CD4-positive, CD25-positive, alpha-beta regulatory T cell (primary cell): Measurements from ENCODE around the gene SLC26A4. TPM values are rescaled to one million over a fixed set of nuclear protein-coding genes. Genes with fewer than 3 reads are reported as not detected.

Experiments used
- ATAC-seq, 2 donors: fragments of 150-1000 bp; cut with Tn5 transposase; one replicate each; pipeline ENCODE4 v1.10.0; 2021; ENCODE audit warnings: low read depth in 2 of 2, moderate number of reproducible peaks in 2 of 2, moderate library complexity in 1 of 2
- DNase-seq, 3 donors: peaks; one replicate each; pipeline versions ENCODE4 v3.0.0 to v3.0.0-alpha.2; 2012 to 2022; ENCODE audit warnings: mixed read lengths in 1 of 3
- H3K27ac ChIP-seq: one replicate; pipeline ENCODE4 v1.7.0; 2013; ENCODE audit warnings: mild to moderate bottlenecking, low read length; ENCODE audit not compliant: insufficient read depth, poor library complexity, severe bottlenecking
- H3K27me3 ChIP-seq: one replicate; pipeline ENCODE4 v1.7.0; 2013; ENCODE audit warnings: low read length; ENCODE audit not compliant: control insufficient read depth, insufficient read depth
- H3K36me3 ChIP-seq: one replicate; pipeline ENCODE4 v1.7.0; 2013; ENCODE audit warnings: mild to moderate bottlenecking, low read length, moderate library complexity; ENCODE audit not compliant: control insufficient read depth, insufficient read depth
- H3K4me1 ChIP-seq: 2 replicates; pipeline ENCODE4 v1.7.0; 2013; ENCODE audit warnings: mild to moderate bottlenecking, low read length; ENCODE audit not compliant: insufficient read depth, control insufficient read depth, poor library complexity, severe bottlenecking
- H3K4me3 ChIP-seq: one replicate; pipeline ENCODE4 v1.7.0; 2013; ENCODE audit warnings: low read depth, mild to moderate bottlenecking, low read length, moderate library complexity
- H3K9me3 ChIP-seq, 2 experiments: 1 replicate in 1 of 2; 2 replicates in 1 of 2; pipeline ENCODE4 v1.7.0; 2013; ENCODE audit warnings: low read length in 2 of 2, mild to moderate bottlenecking in 1 of 2, moderate library complexity in 1 of 2; ENCODE audit not compliant: control insufficient read depth in 2 of 2
- H3K27ac Mint-ChIP-seq, 3 donors: one replicate each; pipeline ENCODE4 v1.8.0; 2020 to 2022; ENCODE audit warnings: mild to moderate bottlenecking in 3 of 3, mixed read lengths in 3 of 3, moderate library complexity in 2 of 3
- H3K27me3 Mint-ChIP-seq: one replicate; pipeline ENCODE4 v1.8.0; 2022; ENCODE audit warnings: mild to moderate bottlenecking, mixed read lengths
- H3K36me3 Mint-ChIP-seq: one replicate; pipeline ENCODE4 v1.8.0; 2020; ENCODE audit warnings: mixed read lengths
- H3K4me1 Mint-ChIP-seq, 4 donors: one replicate each; pipeline ENCODE4 v1.8.0; 2020 to 2022; ENCODE audit warnings: mixed read lengths in 4 of 4, mild to moderate bottlenecking in 1 of 4
- H3K4me3 Mint-ChIP-seq, 4 donors: one replicate each; pipeline ENCODE4 v1.8.0; 2020 to 2022; ENCODE audit warnings: mild to moderate bottlenecking in 4 of 4, mixed read lengths in 4 of 4, moderate library complexity in 3 of 4
- H3K9me3 Mint-ChIP-seq, 7 donors: one replicate each; pipeline ENCODE4 v1.8.0; 2020 to 2022; ENCODE audit warnings: mixed read lengths in 7 of 7, mild to moderate bottlenecking in 3 of 7, moderate library complexity in 2 of 7
- polyA plus RNA-seq, 4 donors: library from polyadenylated mRNA; unstranded; fragments of 300-500 nt; fragmentation: Illumina TruSeq; gene quantifications; one replicate each; pipeline ENCODE4 v1.2.3, GENCODE V29; 2021
- total RNA-seq: library from RNA; stranded (reverse); gene quantifications from one replicate; pipeline ENCODE4 v1.2.3, GENCODE V29; 2022

The SLC26A4 gene
- total and polyA plus RNA-seq, 5 donors from 2014 or later, result 0.10 to 0.21 (median 0.11) TPM; not detected in 2

DNA sequence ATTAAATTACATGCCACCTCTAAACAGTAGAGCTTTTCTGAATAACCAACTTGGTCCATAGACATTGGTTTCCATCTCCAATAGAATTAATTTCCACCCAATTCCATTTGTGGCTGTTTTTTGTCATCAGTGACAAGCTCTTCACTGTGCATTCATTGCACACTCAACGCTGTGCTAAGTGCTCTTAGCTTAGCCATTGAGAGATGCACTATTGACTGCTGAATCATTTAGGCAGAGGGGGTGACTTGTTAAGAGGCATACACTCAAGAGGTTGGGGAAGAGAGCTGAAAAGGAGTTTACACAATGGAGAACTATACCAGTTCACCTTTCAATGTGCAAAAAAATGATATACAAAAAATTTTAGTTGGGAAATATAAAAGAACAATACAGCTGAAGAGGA lies 51.4 kb downstream of the SLC26A4 start:
- ATAC-seq (no peak), DNase-seq (no peak)
- peaks cover 5% of the 10 kb centered on the region for H3K27me3 Mint-ChIP-seq
- no peaks in the 10 kb centered on the region for H3K36me3 Mint-ChIP-seq
- no peaks in the 10 kb centered on the region for H3K9me3 Mint-ChIP-seq
- no peak overlapping the region for H3K4me3 ChIP-seq
- no peak overlapping the region for H3K27ac Mint-ChIP-seq
- H3K36me3 ChIP-seq, result no peaks in the 10 kb centered on the region
- no peaks in the 10 kb centered on the region for H3K4me1 ChIP-seq
- no peaks in the 10 kb centered on the region for H3K9me3 ChIP-seq
- no peak overlapping the region for H3K27ac ChIP-seq
- no peak overlapping the region for H3K4me3 Mint-ChIP-seq
- H3K27me3 ChIP-seq, result peaks cover 6% of the 10 kb centered on the region
- H3K4me1 Mint-ChIP-seq, result no peaks in the 10 kb centered on the region

DNA sequence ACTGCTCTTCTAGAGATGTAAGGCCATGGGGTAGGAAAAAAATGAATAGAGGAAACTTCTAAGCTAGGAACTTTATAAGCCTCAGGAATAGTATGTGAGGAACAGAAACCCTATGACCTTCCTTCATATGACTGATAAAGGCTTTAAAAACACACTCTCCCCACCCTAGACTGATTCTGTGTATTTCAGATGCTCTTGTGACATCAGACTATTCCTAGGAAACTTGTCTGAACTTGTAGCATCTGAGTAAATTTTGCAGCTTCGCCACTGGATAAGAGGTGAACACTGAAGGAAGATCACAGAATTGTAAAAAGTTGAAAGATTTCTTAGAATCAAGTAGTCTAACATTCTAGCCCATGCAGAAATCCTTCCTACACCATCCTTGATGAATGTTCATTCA lies 52.3 kb downstream of the SLC26A4 start:
- no peaks in the 10 kb centered on the region for H3K9me3 ChIP-seq
- no peaks in the 10 kb centered on the region for H3K36me3 ChIP-seq
- Mint-ChIP-seq H3K9me3 (no peaks in the 10 kb centered on the region), H3K36me3 (no peaks in the 10 kb centered on the region), H3K4me3 (no peak overlapping the region), H3K27me3 (peaks cover 5% of the 10 kb centered on the region), H3K4me1 (no peaks in the 10 kb centered on the region), H3K27ac (no peak overlapping the region)
- H3K4me3 ChIP-seq, result no peak overlapping the region
- DNase-seq (no peak), ATAC-seq (no peak)
- H3K27me3 ChIP-seq, result peaks cover 6% of the 10 kb centered on the region
- no peaks in the 10 kb centered on the region for H3K4me1 ChIP-seq
- H3K27ac ChIP-seq, result no peak overlapping the region

DNA sequence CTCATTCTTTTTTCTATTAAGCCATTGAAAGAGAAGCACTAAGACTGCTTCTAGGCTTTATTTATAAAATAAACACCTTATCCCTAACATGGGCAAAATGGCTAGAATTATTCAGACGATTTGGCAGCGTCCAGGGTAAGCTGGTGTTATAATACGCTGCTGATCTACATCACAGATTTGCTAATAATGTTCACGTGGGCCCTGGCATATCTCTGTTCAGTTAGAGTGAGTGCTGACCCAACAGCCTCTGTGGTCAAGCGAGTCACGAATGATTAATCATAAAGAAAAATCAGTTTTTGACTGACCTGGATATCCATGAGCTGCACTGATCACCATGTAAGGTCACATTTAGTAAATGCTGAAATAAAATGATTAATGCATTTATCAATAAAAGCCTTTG lies 54.9 kb downstream of the SLC26A4 start:
- H3K36me3 ChIP-seq, result no peaks in the 10 kb centered on the region
- ATAC-seq, result no peak
- Mint-ChIP-seq H3K27me3 (peaks cover 15% of the 10 kb centered on the region), H3K4me3 (no peak overlapping the region), H3K27ac (no peak overlapping the region), H3K36me3 (no peaks in the 10 kb centered on the region), H3K4me1 (no peaks in the 10 kb centered on the region), H3K9me3 (peaks cover 0 to 1% (median 0%) of the 10 kb centered on the region in 7 donors)
- DNase-seq, result no peak
- no peak overlapping the region for H3K27ac ChIP-seq
- H3K4me3 ChIP-seq, result no peak overlapping the region
- H3K27me3 ChIP-seq, result peaks cover 6% of the 10 kb centered on the region
- no peaks in the 10 kb centered on the region for H3K4me1 ChIP-seq
- no peaks in the 10 kb centered on the region for H3K9me3 ChIP-seq

DNA sequence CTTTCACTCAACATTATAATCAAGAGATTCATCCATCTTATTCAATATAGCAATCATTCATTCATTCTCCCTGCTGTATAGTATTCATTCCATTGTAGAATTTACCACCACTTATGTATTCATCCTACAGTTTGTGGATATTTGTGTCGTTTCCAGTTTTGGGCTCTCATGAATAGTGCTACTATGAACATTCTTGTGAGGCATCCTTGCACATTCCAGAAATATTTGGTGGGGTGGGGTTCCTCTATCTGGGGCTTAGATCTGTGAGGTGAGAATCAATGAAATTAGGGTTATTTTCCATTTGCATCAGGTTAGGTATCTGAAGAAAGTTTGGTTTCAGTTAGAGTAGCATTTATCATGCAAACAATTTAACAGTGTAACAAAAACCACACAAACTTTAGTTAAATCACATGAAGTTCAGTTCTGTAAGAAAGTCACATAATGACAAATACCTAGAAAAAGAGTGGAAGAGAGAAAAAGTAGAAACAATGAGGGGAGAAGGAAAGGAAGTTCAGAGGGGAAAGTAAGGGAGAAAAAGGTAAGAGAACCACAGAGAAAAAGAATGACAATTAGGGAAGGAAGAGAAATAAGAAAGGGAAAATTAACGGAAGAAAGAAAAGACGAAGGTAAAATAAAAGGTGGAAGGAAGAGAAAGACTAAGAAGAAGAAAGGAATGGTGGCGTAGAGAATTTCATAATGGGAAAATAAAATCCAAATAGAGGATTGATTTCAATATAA lies 58.0 kb downstream of the SLC26A4 start:
- no peaks in the 10 kb centered on the region for H3K36me3 Mint-ChIP-seq
- H3K4me1 Mint-ChIP-seq, result no peaks in the 10 kb centered on the region
- H3K9me3 Mint-ChIP-seq, result peaks cover 0 to 1% (median 0%) of the 10 kb centered on the region in 7 donors
- no peak for ATAC-seq
- DNase-seq, result no peak
- Histone ChIP-seq H3K4me3 (no peak overlapping the region), H3K9me3 (no peaks in the 10 kb centered on the region), H3K4me1 (no peaks in the 10 kb centered on the region), H3K27ac (no peak overlapping the region), H3K27me3 (peaks cover 3% of the 10 kb centered on the region), H3K36me3 (no peaks in the 10 kb centered on the region)
- peaks cover 13% of the 10 kb centered on the region for H3K27me3 Mint-ChIP-seq
- H3K27ac Mint-ChIP-seq, result peak overlapping the region in 1 of 3 donors; percentile 57
- H3K4me3 Mint-ChIP-seq, result no peak overlapping the region

DNA sequence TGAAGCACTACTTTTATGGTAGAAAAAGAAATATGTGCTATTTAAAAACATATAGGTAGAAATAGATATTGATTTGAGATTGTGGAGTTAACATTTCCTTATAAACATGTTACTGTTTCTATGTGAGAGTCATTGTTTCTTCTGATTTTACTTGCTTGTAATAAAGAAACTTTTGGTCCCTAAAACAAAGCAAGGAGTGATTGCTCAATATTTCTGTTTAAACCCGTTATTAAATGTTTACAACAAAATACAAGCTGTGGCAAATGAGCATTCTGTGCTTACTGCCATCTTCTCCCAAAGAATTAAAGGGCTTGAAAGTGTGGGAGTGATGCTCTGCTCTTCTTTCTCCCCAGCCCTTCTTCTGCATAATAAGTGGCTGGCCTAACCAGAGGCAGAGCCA lies 60.7 kb downstream of the SLC26A4 start:
- Mint-ChIP-seq H3K36me3 (no peaks in the 10 kb centered on the region), H3K27me3 (peaks cover 25% of the 10 kb centered on the region), H3K4me1 (peaks cover 0 to 5% (median under 1%) of the 10 kb centered on the region in 4 donors), H3K27ac (no peak overlapping the region), H3K9me3 (peaks cover 0 to 1% (median 0%) of the 10 kb centered on the region in 7 donors), H3K4me3 (no peak overlapping the region)
- Histone ChIP-seq H3K27ac (no peak overlapping the region), H3K4me3 (no peak overlapping the region), H3K9me3 (no peaks in the 10 kb centered on the region), H3K36me3 (no peaks in the 10 kb centered on the region), H3K27me3 (peaks cover 3% of the 10 kb centered on the region), H3K4me1 (no peaks in the 10 kb centered on the region)
- DNase-seq, result no peak
- no peak for ATAC-seq

DNA sequence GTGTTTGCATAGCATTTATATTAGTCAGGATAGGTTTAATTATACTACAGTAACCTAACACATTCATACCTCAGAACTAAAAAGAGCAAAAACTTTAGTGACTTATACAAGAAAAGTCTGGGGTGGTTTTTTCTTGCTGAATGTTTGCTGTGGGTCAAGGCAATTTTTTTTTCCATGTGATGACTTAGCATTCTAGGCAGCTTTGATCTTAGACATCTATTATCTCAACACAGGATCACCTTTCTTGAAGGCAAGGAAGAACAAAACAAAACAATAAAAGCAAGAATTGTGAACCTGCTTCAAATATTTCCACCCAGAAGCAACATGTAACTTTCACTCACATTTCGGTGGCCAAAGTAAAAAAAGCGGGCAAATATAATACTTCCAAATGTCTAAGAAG lies 62.6 kb downstream of the SLC26A4 start:
- ATAC-seq (no peak), DNase-seq (no peak)
- no peaks in the 10 kb centered on the region for H3K4me1 ChIP-seq
- peaks cover 3% of the 10 kb centered on the region for H3K27me3 ChIP-seq
- Mint-ChIP-seq H3K27ac (no peak overlapping the region), H3K27me3 (peaks cover 43% of the 10 kb centered on the region), H3K4me3 (no peak overlapping the region), H3K4me1 (peaks cover 0 to 5% (median under 1%) of the 10 kb centered on the region in 4 donors), H3K36me3 (no peaks in the 10 kb centered on the region), H3K9me3 (peaks cover 0 to 1% (median 0%) of the 10 kb centered on the region in 7 donors)
- no peaks in the 10 kb centered on the region for H3K9me3 ChIP-seq
- H3K36me3 ChIP-seq, result no peaks in the 10 kb centered on the region
- no peak overlapping the region for H3K27ac ChIP-seq
- no peak overlapping the region for H3K4me3 ChIP-seq

DNA sequence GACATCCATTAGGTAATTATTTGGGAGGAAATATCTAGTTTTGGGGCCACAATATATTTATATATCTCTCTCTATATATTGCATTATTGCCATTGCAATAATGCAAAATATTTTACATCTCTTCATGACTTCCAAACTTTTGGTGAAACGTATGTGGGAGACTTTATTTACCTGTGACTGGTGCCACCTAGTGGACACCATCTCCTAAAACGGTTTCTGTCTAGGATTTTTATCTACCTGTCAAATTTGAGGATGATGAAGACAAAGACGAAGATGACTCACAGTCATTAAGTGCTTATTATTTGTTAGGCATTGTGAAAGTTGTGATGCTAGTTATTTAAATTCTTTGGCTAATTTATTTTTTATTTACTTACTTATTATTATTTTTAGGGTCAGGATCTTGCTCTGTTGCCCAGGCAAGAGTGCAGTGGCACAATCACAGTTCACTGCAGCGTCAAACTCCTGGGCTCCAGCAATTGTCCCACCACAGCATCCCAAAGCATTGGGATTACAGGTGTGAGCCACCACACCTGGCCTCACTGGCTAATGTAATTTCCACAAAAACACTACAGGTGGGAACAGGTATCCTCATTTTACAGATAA lies 64.6 kb downstream of the SLC26A4 start:
- peaks cover 6% of the 10 kb centered on the region for H3K27me3 ChIP-seq
- Mint-ChIP-seq H3K4me1 (peaks cover 0 to 5% (median under 1%) of the 10 kb centered on the region in 4 donors), H3K36me3 (no peaks in the 10 kb centered on the region), H3K9me3 (no peaks in the 10 kb centered on the region), H3K27me3 (peaks cover 52% of the 10 kb centered on the region), H3K4me3 (no peak overlapping the region), H3K27ac (no peak overlapping the region)
- no peaks in the 10 kb centered on the region for H3K9me3 ChIP-seq
- ATAC-seq (peak in 1 of 2 donors; percentile 58), DNase-seq (peak; percentile 37 to 79 (median 58))
- no peak overlapping the region for H3K27ac ChIP-seq
- H3K4me3 ChIP-seq, result no peak overlapping the region
- no peaks in the 10 kb centered on the region for H3K36me3 ChIP-seq
- H3K4me1 ChIP-seq, result no peaks in the 10 kb centered on the region
